Measurements from ENCODE around the gene TFF2.

TFF2 gene

GRCh38 chr21:42388740-42389448 lies 38.1 kb upstream of the TFF2 start:
- Histone ChIP-seq H3K36me3 (ENCODE audit: insufficient read depth, low read length) (no peaks in the 10 kb centered on the region), H3K9me3 (ENCODE audit: control insufficient read depth, insufficient read depth, low read length) (no peaks in the 10 kb centered on the region; the same call in 1 of the 2 replicates), H3K4me1 (ENCODE audit: insufficient read depth, low read length) (peaks cover 9% of the 10 kb centered on the region), H3K9ac (ENCODE audit: low read depth, low read length) (no peak overlapping the region)

DNA sequence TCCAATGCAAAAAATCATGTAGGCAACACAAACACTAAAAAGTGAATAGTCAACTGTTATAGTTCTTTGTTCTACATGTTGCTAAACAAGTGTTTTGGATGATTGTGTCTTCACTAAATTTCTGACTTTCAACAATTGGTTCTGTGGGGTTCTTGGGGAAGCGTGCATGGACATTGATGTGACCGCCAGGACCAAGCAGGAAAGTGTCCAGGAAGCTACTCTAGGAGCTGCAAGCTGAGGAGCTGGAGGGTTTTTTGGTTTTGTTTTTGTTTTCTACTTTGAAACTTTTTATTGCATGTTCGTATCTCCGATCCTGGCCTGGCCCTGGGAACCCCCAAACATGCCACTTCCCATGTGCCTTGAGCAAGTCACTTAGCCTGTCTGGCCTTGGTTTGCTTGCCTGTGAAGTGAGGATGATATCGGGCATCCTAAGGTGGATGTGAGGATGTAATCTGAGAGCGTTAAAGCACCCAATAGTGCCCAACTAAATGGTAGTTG lies 37.1 kb upstream of the TFF2 start:
- H3K9ac ChIP-seq (ENCODE audit: low read depth, low read length) = no peak overlapping the region
- peaks cover 9% of the 10 kb centered on the region for H3K4me1 ChIP-seq (ENCODE audit: insufficient read depth, low read length)
- H3K9me3 ChIP-seq (ENCODE audit: control insufficient read depth, insufficient read depth, low read length) = no peaks in the 10 kb centered on the region; the same call in 1 of the 2 replicates
- no peaks in the 10 kb centered on the region for H3K36me3 ChIP-seq (ENCODE audit: insufficient read depth, low read length)

GRCh38 chr21:42387164-42387563 lies 36.4 kb upstream of the TFF2 start:
- Histone ChIP-seq H3K4me1 (ENCODE audit: insufficient read depth, low read length) (peaks cover 9% of the 10 kb centered on the region), H3K9ac (ENCODE audit: low read depth, low read length) (no peak overlapping the region), H3K9me3 (ENCODE audit: control insufficient read depth, insufficient read depth, low read length) (no peaks in the 10 kb centered on the region; the same call in 1 of the 2 replicates), H3K36me3 (ENCODE audit: insufficient read depth, low read length) (no peaks in the 10 kb centered on the region)

DNA sequence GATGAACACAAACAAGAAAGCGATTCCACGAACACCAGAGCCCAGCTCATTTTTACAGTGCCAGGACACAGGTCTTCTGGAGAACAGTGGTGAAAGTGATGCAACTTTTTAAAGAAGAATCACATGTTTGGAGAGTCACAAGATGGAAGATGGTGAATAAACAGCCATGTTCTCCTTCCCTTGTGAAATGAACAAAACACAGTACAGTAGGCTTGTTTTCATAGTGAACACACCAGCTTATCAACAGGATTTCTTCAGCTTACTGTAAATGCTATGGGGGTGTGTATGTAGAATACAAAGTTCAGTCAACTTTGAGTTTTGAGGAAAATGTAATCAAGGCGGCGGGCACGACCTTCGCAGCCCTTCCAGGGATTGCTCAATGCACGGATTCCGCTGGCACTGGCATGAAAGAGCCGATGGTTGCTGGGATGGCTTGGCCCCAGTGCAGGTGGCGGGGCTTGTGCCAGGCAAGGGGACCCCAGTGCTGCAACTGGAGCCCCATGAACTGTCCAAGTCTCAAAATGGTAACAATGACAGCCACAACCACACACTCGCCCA lies 35.3 kb upstream of the TFF2 start:
- H3K36me3 ChIP-seq (ENCODE audit: insufficient read depth, low read length) = no peaks in the 10 kb centered on the region
- no peaks in the 10 kb centered on the region; the same call in none of the 2 replicates for H3K9me3 ChIP-seq (ENCODE audit: control insufficient read depth, insufficient read depth, low read length)
- no peak overlapping the region for H3K9ac ChIP-seq (ENCODE audit: low read depth, low read length)
- H3K4me1 ChIP-seq (ENCODE audit: insufficient read depth, low read length) = peaks cover 9% of the 10 kb centered on the region

- no peak overlapping the region for H3K9ac ChIP-seq (ENCODE audit: low read depth, low read length)
- peaks cover 9% of the 10 kb centered on the region for H3K4me1 ChIP-seq (ENCODE audit: insufficient read depth, low read length)
- H3K9me3 ChIP-seq (ENCODE audit: control insufficient read depth, insufficient read depth, low read length) = no peaks in the 10 kb centered on the region; the same call in none of the 2 replicates
- no peaks in the 10 kb centered on the region for H3K36me3 ChIP-seq (ENCODE audit: insufficient read depth, low read length)
Observed at GRCh38 chr21:42385619-42386018, 34.8 kb upstream of the TFF2 start.

DNA sequence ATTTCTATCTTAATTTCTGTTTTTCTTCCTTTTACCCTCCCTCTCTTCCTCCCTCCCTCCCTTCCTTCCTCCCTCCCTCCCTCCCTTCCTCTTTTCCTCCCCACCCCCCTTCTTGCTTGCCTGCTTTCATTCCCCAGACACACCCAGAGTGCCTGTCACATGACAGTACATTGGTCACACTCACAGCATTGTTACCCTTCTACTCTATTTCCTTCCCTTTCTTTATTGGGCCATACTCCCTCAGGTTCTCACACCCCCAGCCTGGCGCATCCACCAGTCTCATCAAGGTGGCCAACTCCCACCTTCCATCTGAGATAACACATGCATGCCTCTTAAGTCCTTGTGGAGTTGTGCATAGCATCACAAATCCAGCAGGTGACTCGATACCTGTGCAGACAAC lies 34.2 kb upstream of the TFF2 start:
- H3K4me1 ChIP-seq (ENCODE audit: insufficient read depth, low read length) = peaks cover 8% of the 10 kb centered on the region
- H3K9ac ChIP-seq (ENCODE audit: low read depth, low read length) = no peak overlapping the region
- H3K9me3 ChIP-seq (ENCODE audit: control insufficient read depth, insufficient read depth, low read length) = no peaks in the 10 kb centered on the region; the same call in 1 of the 2 replicates
- H3K36me3 ChIP-seq (ENCODE audit: insufficient read depth, low read length) = no peaks in the 10 kb centered on the region

GRCh38 chr21:42384156-42384945 lies 33.6 kb upstream of the TFF2 start:
- peaks cover 2% of the 10 kb centered on the region for H3K4me1 ChIP-seq (ENCODE audit: insufficient read depth, low read length)

DNA sequence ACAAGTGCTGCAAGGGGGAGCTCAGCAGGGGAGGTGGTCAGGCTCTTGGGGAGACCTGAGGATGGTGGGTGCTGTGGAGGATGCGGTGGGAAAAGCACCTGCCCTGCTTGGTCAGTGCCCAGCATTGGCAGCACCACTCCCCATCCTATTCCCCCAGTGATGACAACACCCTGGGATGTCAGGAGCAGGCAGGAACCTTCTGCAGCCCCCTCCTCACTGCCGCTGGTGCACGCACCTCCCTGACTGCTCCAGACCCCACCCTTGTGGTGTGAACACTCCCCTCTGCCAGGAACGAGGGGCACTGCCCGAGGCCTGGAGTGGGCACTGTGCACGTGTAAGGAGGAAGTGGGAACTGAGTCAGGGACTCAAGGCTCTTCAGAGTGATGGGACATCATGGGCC lies 32.5 kb upstream of the TFF2 start:
- H3K9ac ChIP-seq (ENCODE audit: low read depth, low read length) = no peak overlapping the region
- no peaks in the 10 kb centered on the region; the same call in 1 of the 2 replicates for H3K4me1 ChIP-seq (ENCODE audit: insufficient read depth, low read length)
- no peaks in the 10 kb centered on the region for H3K36me3 ChIP-seq (ENCODE audit: insufficient read depth, low read length)
- no peaks in the 10 kb centered on the region; the same call in 1 of the 2 replicates for H3K9me3 ChIP-seq (ENCODE audit: control insufficient read depth, insufficient read depth, low read length)

More at GRCh38 chr21:42384156-42384945, 33.6 kb upstream of the TFF2 start:
- no peaks in the 10 kb centered on the region for H3K36me3 ChIP-seq (ENCODE audit: insufficient read depth, low read length)
- no peak overlapping the region for H3K9ac ChIP-seq (ENCODE audit: low read depth, low read length)
- H3K9me3 ChIP-seq (ENCODE audit: control insufficient read depth, insufficient read depth, low read length) = no peaks in the 10 kb centered on the region; the same call in 1 of the 2 replicates

- Histone ChIP-seq H3K4me1 (ENCODE audit: insufficient read depth, low read length) (no peaks in the 10 kb centered on the region; the same call in 1 of the 2 replicates), H3K36me3 (ENCODE audit: insufficient read depth, low read length) (no peaks in the 10 kb centered on the region), H3K9me3 (ENCODE audit: control insufficient read depth, insufficient read depth, low read length) (no peaks in the 10 kb centered on the region; the same call in 1 of the 2 replicates), H3K9ac (ENCODE audit: low read depth, low read length) (no peak overlapping the region)
Observed at GRCh38 chr21:42382915-42383314, 32.1 kb upstream of the TFF2 start.

- H3K36me3 ChIP-seq (ENCODE audit: insufficient read depth, low read length) = no peaks in the 10 kb centered on the region
- H3K9ac ChIP-seq (ENCODE audit: low read depth, low read length) = no peak overlapping the region
- no peaks in the 10 kb centered on the region; the same call in 1 of the 2 replicates for H3K9me3 ChIP-seq (ENCODE audit: control insufficient read depth, insufficient read depth, low read length)
- no peaks in the 10 kb centered on the region for H3K4me1 ChIP-seq (ENCODE audit: insufficient read depth, low read length)
Observed at GRCh38 chr21:42381347-42381984, 30.7 kb upstream of the TFF2 start.

- no peaks in the 10 kb centered on the region; the same call in 1 of the 2 replicates for H3K9me3 ChIP-seq (ENCODE audit: control insufficient read depth, insufficient read depth, low read length)
- H3K36me3 ChIP-seq (ENCODE audit: insufficient read depth, low read length) = no peaks in the 10 kb centered on the region
- 0 out of 2 replicates have a peak, but pooled peaks cover 3% of the 10 kb centered on the region for H3K4me1 ChIP-seq (ENCODE audit: insufficient read depth, low read length)
- H3K9ac ChIP-seq (ENCODE audit: low read depth, low read length) = no peak overlapping the region
Observed at GRCh38 chr21:42379426-42380215, 28.8 kb upstream of the TFF2 start.

DNA sequence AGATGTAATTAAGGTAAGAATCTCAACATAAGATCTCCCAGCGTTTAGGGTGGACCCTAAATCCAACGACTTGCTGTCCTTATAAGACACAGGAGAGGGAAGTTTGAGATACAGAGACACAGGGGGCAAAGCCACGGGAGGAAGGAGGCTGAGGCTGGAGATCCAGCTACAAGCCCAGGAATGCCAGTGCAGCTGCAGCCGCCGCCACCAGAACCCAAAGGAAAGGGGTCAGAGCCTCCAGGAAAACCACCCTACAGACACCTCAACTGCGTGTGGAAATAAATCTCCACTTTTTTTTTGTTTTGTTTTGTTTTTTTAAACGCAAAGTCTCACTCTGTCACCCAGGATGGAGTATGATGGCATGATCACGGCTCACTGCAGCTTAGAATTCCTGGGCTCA lies 27.6 kb upstream of the TFF2 start:
- Histone ChIP-seq H3K9ac (ENCODE audit: low read depth, low read length) (no peak overlapping the region), H3K9me3 (ENCODE audit: control insufficient read depth, insufficient read depth, low read length) (no peaks in the 10 kb centered on the region; the same call in 1 of the 2 replicates), H3K4me1 (ENCODE audit: insufficient read depth, low read length) (0 out of 2 replicates have a peak, but pooled peaks cover 4% of the 10 kb centered on the region), H3K36me3 (ENCODE audit: insufficient read depth, low read length) (no peaks in the 10 kb centered on the region)

DNA sequence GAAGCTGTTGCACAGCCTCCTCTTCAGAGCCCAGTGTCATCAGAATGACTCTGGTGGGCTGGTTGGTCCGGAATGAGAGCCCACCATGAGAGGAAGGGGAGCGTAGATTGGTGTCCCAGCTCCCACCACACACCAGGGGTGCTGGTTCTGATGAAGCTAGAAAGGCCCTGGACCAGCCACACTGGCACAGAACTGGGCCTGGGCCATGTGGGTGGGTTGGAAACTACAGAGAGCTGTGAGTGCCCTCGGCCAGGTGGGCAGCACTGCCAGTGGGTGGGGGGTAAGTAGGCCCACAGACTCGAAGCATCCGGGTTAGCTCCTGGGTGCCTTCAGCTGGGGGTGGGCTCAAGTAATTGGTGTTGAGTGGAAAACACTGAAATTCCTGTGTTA lies 27.2 kb upstream of the TFF2 start:
- Histone ChIP-seq H3K4me1 (ENCODE audit: insufficient read depth, low read length) (0 out of 2 replicates have a peak, but pooled peaks cover 4% of the 10 kb centered on the region), H3K9me3 (ENCODE audit: control insufficient read depth, insufficient read depth, low read length) (no peaks in the 10 kb centered on the region; the same call in 1 of the 2 replicates), H3K36me3 (ENCODE audit: insufficient read depth, low read length) (no peaks in the 10 kb centered on the region), H3K9ac (ENCODE audit: low read depth, low read length) (no peak overlapping the region)

Data from ES-I3 (cell line).